ENCODE results near the gene LEF1.

LEF1 gene

GRCh38 chr4:108110450-108110849 lies 58.3 kb downstream of the LEF1 start:
- DNase-seq (ENCODE audit: low spot score): no peak

GRCh38 chr4:108109997-108110416 lies 58.7 kb downstream of the LEF1 start:
- DNase-seq (ENCODE audit: low spot score): no peak

- no peak for DNase-seq (ENCODE audit: low spot score)
Observed at GRCh38 chr4:108109111-108109510, 59.6 kb downstream of the LEF1 start.

DNA sequence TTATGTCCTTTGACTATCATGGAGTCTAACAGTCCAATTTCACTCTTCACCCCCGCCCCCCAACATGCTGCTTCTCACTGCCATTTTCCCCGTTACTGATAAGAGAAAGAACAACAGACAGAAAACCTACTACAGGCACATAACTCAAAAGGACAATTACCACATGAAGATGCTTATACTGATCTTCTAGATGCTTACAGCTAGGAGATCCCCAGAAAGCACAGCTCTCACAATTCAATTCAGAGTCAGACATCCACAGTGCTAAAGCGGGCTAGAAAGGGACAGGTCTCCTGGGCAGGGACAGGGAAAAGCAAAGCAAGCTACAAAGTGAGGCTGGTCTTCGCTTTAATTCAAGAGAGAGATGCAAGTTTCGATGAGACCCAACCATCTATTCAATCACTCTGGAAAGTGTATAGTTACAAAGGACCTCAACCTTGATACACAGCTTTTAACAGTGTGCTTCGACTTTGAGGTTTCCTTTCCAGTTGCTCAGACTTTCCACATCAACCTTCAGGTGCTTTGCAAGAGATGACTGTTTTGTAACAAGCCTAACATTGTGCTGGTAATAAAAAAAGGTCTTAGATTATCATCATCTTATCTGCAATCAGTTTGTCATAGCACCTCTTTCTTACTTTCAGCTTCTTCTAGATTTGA lies 60.9 kb downstream of the LEF1 start:
- DNase-seq (ENCODE audit: low spot score): no peak

- no peak for DNase-seq (ENCODE audit: low spot score)
Observed at GRCh38 chr4:108107101-108107500, 61.6 kb downstream of the LEF1 start.

- DNase-seq (ENCODE audit: low spot score): no peak
Observed at GRCh38 chr4:108106186-108106585, 62.5 kb downstream of the LEF1 start.

GRCh38 chr4:108103099-108103862 lies 65.5 kb downstream of the LEF1 start:
- no peak for DNase-seq (ENCODE audit: low spot score)

DNA sequence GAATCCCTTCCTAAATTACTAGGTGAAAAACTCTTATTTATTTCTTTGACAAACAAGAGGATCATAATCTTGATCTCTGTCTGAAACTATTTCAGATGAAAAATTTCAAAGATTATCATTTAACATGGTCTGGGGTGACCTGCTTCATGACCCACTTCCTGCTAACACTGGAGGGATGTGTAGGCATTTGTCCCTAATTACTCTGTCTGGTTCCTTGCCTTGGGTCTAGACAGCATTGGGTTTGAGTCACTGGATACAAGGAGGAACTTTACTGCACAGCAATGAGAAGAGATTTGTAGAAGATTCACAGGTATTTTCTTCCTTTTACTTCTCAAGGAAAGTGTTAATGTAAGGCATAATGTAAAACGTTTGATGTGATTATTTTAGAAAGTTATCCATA lies 67.9 kb downstream of the LEF1 start:
- DNase-seq (ENCODE audit: low spot score): no peak

- no peak for DNase-seq (ENCODE audit: low spot score)
Observed at GRCh38 chr4:108099838-108100237, 68.9 kb downstream of the LEF1 start.

- no peak for DNase-seq (ENCODE audit: low spot score)
Observed at GRCh38 chr4:108097990-108098553, 70.7 kb downstream of the LEF1 start.

DNA sequence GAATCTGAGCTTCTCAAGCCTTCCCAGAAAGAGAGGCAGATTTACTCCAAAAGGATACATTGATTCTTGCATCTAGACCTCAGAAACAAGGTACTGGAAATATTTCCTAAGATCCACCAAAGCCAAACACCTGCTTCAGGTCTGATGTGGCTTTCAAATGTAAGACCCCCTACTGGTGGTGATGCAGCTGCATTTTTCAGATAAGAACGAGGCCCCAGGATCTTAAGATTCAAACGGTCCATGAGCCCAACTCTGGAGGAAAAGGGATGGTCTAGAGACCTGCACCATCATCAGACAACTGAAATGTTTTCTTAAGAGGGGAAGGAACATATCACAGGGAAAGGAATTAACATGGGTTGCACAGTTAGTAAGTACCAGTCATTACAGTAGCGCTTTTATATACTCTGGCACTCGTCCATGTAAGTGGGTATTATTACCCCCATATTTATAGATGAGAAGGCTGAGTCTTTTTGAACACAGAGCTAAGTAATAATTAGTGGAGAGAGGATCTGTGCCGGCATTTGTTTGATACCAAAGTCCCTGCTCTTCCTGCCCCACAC lies 73.7 kb downstream of the LEF1 start:
- no peak for DNase-seq (ENCODE audit: low spot score)

DNA sequence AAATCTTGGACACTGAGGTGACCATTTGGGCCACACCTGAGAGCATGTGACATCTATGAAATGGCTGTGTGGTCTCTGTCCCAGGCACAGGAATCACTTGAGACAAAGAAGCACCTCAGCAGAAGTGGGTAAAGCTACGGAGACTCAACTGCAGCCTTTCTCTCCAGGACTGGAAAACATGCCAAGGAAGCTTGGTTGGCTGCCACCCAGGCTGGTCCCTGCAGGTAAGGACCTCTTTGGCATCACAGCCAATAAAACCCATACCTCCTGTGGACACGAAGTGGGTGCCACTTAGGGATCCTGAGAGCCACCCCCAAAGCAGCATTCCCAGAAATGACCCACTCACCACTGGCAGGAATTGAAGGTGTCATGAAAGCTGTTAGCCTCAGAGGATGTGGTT lies 74.6 kb downstream of the LEF1 start:
- DNase-seq (ENCODE audit: low spot score): no peak

DNA sequence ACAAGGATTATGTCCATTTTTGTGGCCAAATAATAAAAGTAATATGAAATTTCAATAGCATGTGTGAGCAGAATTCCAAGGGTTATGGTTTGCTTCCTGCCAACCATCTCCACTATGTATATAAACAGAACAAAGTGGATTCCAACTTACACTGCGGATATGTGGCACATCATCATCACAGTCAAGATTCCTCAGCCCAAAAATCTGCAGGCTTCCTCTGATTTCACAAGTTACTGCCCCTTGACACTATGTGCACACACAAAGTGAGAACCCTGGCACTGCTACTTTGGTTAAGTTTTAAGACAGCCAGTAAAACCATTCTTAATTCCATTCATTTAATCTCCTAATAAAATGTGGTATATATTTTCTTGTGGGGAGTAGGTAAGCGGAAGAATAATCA lies 76.4 kb downstream of the LEF1 start:
- DNase-seq (ENCODE audit: low spot score): no peak

DNA sequence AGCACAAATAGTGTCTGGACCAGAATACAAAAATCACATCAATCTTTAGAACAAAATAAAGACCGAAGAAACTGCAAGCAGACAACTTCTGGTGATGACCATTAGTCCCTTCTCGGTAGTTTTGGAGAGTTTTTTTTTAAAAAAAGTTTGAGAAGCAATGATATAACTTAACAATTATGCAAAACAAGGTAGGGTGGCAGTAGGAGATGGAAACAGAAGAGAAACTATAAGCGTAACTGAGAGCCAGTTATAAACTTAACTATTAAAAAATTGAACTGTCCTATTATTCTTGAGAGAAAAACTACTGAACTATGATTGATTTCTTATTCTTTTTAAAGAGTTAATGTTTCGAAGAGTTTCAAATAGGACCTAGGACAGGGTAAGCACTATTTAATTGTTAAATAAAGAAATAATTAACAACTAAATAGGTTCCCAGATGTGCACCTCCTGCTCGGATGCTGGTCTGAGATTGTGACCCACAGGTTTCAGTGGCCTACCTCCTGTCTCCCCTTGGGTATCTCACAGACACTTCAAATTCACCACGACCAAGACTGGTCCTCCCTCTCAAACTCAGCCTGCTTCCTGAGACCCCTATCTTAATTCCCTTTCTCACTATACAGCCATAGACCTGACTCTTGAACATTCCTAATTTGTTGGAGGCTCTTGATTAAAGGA lies 81.3 kb downstream of the LEF1 start:
- DNase-seq (ENCODE audit: low spot score): no peak

DNA sequence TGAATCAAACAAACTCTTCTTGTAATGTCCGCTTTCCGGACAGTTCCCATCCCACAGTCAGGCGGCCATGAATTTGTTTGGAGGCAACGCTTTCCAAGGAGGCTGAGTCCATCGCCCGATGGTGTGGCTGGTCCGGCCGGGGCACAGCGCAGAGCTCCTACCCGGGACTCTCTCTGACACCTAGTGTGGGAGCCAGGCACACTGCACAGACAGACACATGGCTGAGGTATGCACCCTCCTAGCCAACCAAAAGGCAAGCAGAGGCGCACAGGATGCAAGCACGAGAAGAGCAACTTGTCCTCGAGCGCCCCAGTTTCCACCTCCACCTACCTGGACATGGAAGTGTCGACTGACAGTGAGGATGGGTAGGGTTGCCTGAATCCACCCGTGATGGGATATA lies 87.5 kb downstream of the LEF1 start:
- no peak for DNase-seq (ENCODE audit: low spot score)

GRCh38 chr4:108080747-108081146 lies 88.0 kb downstream of the LEF1 start:
- no peak for DNase-seq (ENCODE audit: low spot score)

- no peak for DNase-seq (ENCODE audit: low spot score)
Observed at GRCh38 chr4:108078024-108078733, 90.6 kb downstream of the LEF1 start.

GRCh38 chr4:108072300-108072699 lies 96.4 kb downstream of the LEF1 start:
- no peak for DNase-seq (ENCODE audit: low spot score)

GRCh38 chr4:108070775-108071174 lies 98.0 kb downstream of the LEF1 start:
- DNase-seq (ENCODE audit: low spot score): no peak

DNA sequence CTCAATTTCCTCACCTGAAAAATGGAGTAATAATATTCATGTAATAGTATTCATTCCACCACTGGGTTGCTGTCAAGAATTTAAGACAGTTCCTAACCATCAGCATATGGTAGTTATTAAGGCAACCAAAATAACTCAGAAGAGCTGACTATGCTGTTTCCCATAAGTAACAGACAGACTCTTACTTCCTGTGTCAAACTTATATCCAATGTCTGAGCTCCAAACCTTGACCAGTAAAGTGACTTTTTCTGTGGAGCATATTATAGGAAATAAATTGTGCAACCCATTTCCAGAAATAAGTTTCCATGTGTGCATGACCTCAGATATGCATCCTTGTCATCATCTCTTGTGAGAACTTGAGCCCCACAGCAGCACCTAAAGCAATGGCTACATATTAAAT lies 100.3 kb downstream of the LEF1 start:
- no peak for DNase-seq (ENCODE audit: low spot score)

DNA sequence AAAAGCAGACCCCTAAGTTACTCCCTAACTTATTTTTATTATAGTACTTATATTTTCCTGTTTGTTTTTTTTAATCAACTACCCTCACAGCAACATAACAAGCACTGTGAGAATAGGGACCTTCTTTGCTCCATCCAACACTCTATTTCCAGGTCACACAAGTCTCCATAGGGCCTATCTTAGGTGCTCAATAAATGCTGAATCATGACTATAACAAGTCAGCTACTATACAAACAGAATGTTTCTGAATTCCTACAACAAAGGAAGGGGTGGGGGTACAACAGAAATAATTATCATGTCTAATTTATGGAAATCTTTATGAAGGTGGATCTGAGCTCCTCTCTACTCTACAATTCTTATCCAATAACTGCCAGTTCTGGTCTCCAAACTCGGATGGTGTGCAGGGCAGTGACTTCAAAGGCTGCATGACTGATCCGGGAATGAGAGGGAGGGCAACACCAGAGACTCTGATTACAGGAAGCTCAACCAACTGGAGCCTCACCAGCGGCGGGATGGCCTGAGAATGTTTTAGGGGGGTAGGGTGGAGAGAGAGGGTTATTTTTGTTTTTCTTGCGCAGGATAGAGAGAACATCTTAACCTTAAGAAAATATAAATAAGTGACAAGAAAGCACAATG lies 107.9 kb downstream of the LEF1 start:
- DNase-seq (ENCODE audit: low spot score): no peak
